CD4-positive, alpha-beta T cell treated with Interleukin-6 at 100 ng/mL for 8 hours (primary cell): ENCODE data around the gene CARD9.

Experiments used
- DNase-seq: peaks from one replicate; pipeline ENCODE4 v3.0.0-alpha.2; 2020; ENCODE audit warnings: mixed read lengths, low spot score

CARD9 gene

GRCh38 chr9:136335296-136336155 is 37.9 kb downstream of the CARD9 start:
- DNase-seq = no peak

DNA sequence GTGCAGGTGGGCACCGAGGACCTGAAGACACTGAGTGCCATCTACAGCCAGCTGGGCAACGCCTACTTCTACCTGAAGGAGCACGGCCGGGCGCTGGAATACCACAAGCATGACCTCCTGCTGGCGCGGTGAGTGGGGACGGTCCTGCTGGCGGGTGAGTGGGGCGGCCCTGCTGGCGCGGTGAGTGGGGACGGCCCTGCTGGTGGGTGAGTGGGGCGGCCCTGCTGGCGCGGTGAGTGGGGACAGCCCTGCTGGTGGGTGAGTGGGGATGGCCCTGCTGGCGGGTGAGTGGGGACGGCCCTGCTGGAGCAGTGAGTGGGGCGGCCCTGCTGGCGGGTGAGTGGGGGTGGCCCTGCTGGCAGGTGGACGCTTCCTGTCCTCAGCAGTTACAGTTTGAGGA is 38.9 kb downstream of the CARD9 start:
- no peak for DNase-seq

DNA sequence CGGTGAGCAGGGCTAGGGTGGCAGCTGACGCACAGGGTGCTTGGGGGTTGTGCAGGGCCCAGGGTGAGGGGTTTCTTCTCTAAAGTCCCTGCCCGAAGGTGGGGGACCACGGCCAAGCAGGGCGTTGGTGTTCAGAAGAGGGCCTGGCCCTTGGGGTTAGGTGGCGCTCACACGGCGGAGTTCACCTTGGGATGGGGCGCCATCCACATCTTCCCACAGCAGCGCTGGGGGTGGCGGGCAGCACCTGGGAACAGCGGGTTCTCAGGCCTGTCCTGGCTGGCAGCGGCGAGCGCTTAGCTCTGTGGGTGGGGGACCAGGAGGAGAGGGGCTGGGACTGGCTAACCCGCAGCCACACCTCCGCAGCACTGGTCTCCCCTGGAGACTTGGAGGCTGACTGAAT is 40.0 kb downstream of the CARD9 start:
- DNase-seq = no peak

GRCh38 chr9:136333045-136333444 is 40.4 kb downstream of the CARD9 start:
- no peak for DNase-seq

- no peak for DNase-seq
These were observed 40.9 kb downstream of the CARD9 start for GRCh38 chr9:136332482-136332983.

GRCh38 chr9:136331556-136332481 is 41.6 kb downstream of the CARD9 start:
- no peak for DNase-seq

GRCh38 chr9:136331030-136331429 is 42.4 kb downstream of the CARD9 start:
- DNase-seq = no peak

GRCh38 chr9:136330406-136330990 is 43.0 kb downstream of the CARD9 start:
- DNase-seq = no peak

GRCh38 chr9:136329636-136330405 is 43.6 kb downstream of the CARD9 start:
- DNase-seq = no peak

- no peak for DNase-seq
These were observed 44.2 kb downstream of the CARD9 start for GRCh38 chr9:136329211-136329627.

DNA sequence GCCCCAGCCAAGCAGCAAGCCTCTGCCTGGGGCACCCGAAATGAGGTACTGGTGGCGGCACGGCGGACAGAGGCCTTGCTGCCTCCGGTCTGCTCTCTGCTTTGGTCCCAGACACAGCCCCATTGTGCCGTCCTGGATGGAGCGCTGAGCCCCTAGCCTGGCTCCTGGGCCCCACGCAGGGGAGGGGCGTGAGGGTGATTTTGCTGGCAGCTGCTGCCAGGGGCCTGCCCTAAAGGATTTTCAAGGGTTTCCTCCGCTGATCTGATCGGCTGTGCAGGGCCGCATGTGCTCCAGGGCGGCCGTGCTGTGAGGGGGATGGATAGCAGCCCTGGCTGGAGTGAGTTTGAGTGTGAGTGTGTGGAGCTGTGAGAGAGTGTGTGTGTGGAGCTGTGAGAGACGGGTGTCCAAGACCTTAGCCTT is 44.8 kb downstream of the CARD9 start:
- no peak for DNase-seq

- no peak for DNase-seq
These were observed 45.4 kb downstream of the CARD9 start for GRCh38 chr9:136328011-136328621.

DNA sequence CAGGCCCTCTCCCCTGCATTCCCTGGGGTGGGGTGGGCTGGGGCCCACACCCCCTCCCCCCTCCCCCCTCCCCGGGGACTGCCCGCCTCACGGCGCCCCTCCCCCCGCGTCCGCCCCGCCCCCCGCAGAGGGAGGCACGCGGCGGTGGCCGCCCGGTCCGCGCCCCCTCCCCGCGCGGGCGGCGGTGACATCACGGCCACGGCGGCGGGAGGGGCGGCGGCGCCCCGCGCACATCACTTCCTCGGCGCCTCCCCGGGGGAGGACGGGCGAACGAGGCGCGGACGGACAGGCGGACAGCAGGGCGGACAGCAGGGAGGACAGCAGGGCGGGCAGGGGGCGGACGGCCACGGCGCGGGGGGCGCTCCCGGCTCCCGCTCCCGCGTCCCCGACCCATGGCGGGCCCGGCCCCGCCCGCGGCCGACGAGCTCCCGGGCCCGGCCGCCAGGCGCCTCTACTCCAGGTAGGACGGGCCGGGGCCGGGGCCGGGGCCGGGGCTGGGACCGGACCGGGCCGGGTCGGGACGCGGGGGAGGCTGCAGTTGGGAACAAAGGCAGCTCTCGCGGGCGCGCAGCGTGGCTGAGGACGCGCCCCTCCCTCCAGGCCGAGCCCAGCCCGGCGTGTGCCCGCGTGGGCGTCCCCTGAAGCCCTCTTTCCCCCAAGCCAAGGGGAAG is 46.0 kb downstream of the CARD9 start, which contains the start of gene GPSM1:
Gene GPSM1, plus strand, starts transcription at position 236 of the 671 bp plus-strand sequence. Its CDS starts 157 bp downstream, at position 393.
- DNase-seq = peak; percentile 22

DNA sequence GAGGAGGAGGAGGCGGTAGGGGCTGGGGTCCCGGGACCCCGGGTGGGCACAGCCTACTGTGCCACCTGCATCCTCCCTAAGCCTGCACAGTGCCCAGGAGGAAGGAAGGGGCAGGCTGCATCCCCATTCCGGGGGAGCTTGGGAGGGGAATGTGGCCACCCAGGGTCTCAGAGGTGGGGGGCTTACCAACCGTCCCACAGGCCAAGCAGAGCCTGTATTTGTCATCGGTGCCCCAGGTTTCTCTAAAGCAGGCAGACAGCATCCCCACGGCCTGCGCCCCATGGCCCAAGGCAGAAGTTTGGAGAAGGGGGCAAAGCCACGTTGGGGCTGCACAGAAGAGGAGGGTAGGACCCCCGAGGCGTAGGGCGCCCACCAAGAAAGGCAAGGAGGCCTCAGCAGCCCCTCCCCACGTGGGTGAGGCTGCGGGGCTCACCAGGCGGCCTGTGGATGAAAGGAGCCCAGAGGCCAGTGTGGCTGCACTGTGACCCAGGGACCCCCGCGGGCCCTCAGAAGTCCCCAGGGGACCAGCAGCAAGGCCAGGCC is 46.6 kb downstream of the CARD9 start:
- no peak for DNase-seq

DNA sequence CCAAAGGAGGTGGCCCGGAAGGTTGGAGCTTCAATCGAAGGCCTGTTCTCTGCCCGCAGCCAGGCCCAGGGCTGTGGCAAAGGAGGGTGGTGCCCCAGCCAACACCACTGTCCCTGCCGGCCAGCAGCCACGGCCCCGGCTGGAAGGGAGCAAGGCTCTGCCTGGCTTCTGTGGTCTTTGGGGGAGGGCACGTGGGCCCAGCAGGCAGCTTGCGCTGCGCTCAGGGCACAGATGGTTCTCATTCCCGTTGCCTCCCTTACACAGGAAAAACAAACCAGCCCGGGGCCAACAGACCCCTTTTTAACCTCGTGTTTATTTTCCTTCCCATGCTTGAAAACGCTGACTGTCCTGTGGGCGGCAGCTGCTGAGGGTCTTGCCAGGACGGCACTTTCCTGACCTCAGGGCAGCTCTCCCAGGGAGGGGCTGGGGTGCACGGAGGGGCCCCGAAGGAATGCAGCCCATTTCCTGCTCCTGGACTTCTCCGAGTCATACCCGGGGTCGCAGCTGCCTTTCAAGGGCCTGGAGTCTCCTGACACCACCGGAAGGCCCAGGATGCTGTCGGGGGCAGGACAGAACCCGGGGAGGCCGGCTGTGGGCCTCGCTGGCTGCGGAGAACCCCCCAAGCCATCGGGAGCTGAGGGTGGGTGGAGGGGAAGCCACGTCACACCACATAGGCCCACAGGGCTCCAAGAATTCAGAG is 47.3 kb downstream of the CARD9 start:
- no peak for DNase-seq

GRCh38 chr9:136325358-136325757 is 48.1 kb downstream of the CARD9 start:
- DNase-seq = no peak

- no peak for DNase-seq
These were observed 48.8 kb downstream of the CARD9 start for GRCh38 chr9:136324501-136325300.

DNA sequence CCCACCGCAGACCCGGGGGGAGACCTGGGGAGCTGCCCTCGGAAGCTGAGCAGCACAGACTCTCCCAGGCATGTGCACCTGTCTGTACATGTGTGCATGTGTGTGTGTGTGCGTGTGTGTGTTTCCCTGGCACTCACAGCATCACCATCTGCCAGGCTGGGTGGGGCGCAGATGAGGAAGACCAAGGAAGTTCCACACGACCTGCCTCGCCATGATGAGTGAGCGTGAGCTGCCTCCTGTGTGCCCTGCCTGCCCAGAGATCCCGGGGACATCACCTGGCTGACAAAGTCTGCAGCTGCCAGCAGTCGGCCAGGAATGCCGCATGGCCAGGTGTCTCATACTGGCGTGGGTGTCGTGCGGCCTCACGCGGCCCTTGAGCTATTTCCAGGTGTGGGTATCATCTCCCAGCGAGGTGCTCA is 50.1 kb downstream of the CARD9 start:
- DNase-seq = no peak
